Ovary (tissue), 9 donors: Measurements from ENCODE around the gene TAS1R1. TPM values are rescaled to one million over a fixed set of nuclear protein-coding genes. Genes with fewer than 3 reads are reported as not detected.

ENCODE experiments used
- DNase-seq, 5 donors: peaks; one replicate each; pipeline ENCODE4 v3.0.0-alpha.2; 2019 to 2020
- H3K27ac ChIP-seq, 2 donors: fragments of 200-600 bp; one replicate each; pipeline versions ENCODE4 v1.5.1 to v1.8.0; 2019 to 2022
- H3K27me3 ChIP-seq: fragments of 200-600 bp; one replicate; pipeline ENCODE4 v1.8.0; 2022
- H3K36me3 ChIP-seq: fragments of 200-600 bp; sonication (generic); one replicate; pipeline ENCODE4 v1.5.1; 2019
- H3K4me1 ChIP-seq: one replicate; pipeline ENCODE4 v1.8.1; 2013; ENCODE audit warnings: mild to moderate bottlenecking, moderate library complexity; ENCODE audit not compliant: insufficient read depth
- H3K4me3 ChIP-seq: fragments of 200-600 bp; sonication (generic); one replicate; pipeline ENCODE4 v1.5.1; 2017
- H3K9me3 ChIP-seq, 2 donors: fragments of 200-600 bp in 1 of 2; sonication (generic) in 1 of 2; one replicate each; pipeline versions ENCODE4 v1.5.1 to v1.8.1; 2013 to 2019; ENCODE audit warnings: mild to moderate bottlenecking in 1 of 2, moderate library complexity in 1 of 2
- EP300 ChIP-seq: sonication (generic); formaldehyde crosslinking; IDR thresholded peaks from one replicate; pipeline ENCODE4 v1.6.1; 2017; ENCODE audit warnings: antibody characterized with exemption
- POLR2A ChIP-seq: fragments of 450-650 bp; IDR thresholded peaks from one replicate; pipeline ENCODE4 v1.6.1; 2017; ENCODE audit warnings: antibody characterized with exemption, mild to moderate bottlenecking, moderate library complexity
- WGBS, 3 donors: extraction: QIAGEN DNeasy Blood & Tissue Kit in 1 of 3; methylation state at CpG; one replicate each; pipeline versions ENCODE4 v1.1.5 to v1.1.7; 2013 to 2017; 5-methylcytosine and 5-hydroxymethylcytosine counted together
- intact Hi-C, 4 donors: fragments of 100-400 bp; cut with DNase I; formaldehyde crosslinking; loops; one replicate each; pipeline versions ENCODE4 v1.11.0 to v1.15.1; 2022 to 2023
- polyA plus RNA-seq, 2 donors: library from polyadenylated mRNA; stranded (reverse); fragments of 200-250 nt in 1 of 2; fragments of 350-450 nt in 1 of 2; fragmentation: Illumina TruSeq in 1 of 2; extraction: RNeasy Lipid Tissue Mini Kit (QIAGEN cat#74804) in 1 of 2; gene quantifications; one replicate each; pipeline ENCODE4 v1.2.3, GENCODE V29; 2013 to 2014
- total RNA-seq, 7 donors: library from RNA; depleted of rRNA in 2 of 7; stranded (reverse); fragments of >200 nt in 2 of 7; fragmentation: NEBNext Ultra II Directional in 3 of 7; extraction: Animal tissue kit (Norgen Biotek cat#: 25700) in 3 of 7; gene quantifications; one replicate each; pipeline versions ENCODE4 v1.1.0 to v1.2.4, GENCODE V29; 2016 to 2023
- TF ChIP-seq, protein P1 (sequence below), 3 donors: fragments of 450-650 bp in 2 of 3; fragments of 200-600 bp in 1 of 3; IDR thresholded peaks; one replicate each; pipeline versions ENCODE4 v1.5.1 to v1.8.0; 2016 to 2022; ENCODE audit warnings: antibody characterized with exemption in 3 of 3, mild to moderate bottlenecking in 1 of 3
- donor health status: DM: no; HTN: no; CAD: no; lungs with moderate emphysema.
- donor health status: DM: no; HTN: no; CAD: no.
- donor health status: Bipolar disorder and iron deficiency.
- donor health status: DM: yes; HTN: yes; CAD: no.
- donor health status: DM: no; HTN: no; CAD: no.
- donor health status: DM: yes; HTN: yes; CAD: no.

The TAS1R1 gene
- total and polyA plus RNA-seq, 9 donors: 0.20 to 0.74 (median 0.33) TPM; not detected in 3

DNA sequence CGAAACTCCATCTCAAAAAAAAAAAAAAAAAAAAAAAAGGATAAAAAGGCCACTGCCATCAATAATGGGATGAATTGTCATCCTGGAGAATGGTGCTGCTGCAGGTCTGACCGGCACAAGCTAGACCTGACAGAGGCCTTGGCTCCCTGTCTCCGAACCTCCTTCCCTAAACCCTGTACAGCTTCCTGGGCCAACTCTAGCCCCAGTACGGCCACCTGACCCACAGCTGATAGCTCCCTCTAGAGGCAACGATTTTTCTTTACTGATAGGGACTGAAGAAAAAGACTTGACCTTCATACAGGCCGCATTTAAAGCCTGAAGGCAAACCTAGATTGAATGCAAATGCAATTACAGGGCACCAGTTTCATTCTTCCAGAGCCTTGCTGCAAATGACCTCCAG, 31.5 kb upstream of the TAS1R1 start:
- Histone ChIP-seq H3K36me3 (no peaks in the 10 kb centered on the region), H3K4me1 (peaks cover 5% of the 10 kb centered on the region), H3K27ac (no peak overlapping the region), H3K9me3 (no peaks in the 10 kb centered on the region), H3K4me3 (no peak overlapping the region), H3K27me3 (no peaks in the 10 kb centered on the region)
- TF ChIP-seq, protein P1, sequence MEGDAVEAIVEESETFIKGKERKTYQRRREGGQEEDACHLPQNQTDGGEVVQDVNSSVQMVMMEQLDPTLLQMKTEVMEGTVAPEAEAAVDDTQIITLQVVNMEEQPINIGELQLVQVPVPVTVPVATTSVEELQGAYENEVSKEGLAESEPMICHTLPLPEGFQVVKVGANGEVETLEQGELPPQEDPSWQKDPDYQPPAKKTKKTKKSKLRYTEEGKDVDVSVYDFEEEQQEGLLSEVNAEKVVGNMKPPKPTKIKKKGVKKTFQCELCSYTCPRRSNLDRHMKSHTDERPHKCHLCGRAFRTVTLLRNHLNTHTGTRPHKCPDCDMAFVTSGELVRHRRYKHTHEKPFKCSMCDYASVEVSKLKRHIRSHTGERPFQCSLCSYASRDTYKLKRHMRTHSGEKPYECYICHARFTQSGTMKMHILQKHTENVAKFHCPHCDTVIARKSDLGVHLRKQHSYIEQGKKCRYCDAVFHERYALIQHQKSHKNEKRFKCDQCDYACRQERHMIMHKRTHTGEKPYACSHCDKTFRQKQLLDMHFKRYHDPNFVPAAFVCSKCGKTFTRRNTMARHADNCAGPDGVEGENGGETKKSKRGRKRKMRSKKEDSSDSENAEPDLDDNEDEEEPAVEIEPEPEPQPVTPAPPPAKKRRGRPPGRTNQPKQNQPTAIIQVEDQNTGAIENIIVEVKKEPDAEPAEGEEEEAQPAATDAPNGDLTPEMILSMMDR (IDR thresholded peaks at IDR 0.05): no peak
- TF ChIP-seq EP300: no peak
- no peak for TF ChIP-seq POLR2A
- intact Hi-C loops: no loop called here
- DNase-seq: no peak
- WGBS, 3 donors: 36 to 40% (median 37%) methylated on average over 6 of the region's 6 CpGs

DNA sequence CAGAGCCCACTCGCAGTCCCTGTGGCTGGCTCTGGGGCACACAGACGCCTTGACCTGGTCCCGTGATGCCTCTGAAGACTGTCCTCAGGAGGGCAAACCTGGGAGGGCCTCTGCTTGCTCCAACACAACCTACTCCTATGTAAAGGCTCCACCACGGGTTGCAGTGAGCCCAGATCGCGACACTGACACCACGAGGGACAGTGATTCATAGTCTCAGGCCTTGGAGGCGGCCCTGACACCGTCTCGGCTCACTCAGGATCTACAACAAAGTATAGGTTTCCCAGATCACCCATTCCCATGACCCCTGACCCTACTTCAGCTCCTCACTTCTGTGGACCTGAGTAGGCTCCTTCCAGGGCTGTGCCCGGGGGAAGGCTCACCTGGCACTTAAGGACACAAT, 28.8 kb upstream of the TAS1R1 start:
- Histone ChIP-seq H3K4me3 (no peak overlapping the region), H3K9me3 (no peaks in the 10 kb centered on the region), H3K36me3 (no peaks in the 10 kb centered on the region), H3K27ac (no peak overlapping the region), H3K4me1 (no peaks in the 10 kb centered on the region), H3K27me3 (no peaks in the 10 kb centered on the region)
- intact Hi-C loops: no loop called here
- DNase-seq: no peak
- 75 to 82% (median 78%) methylated on average over 11 of the region's 11 CpGs for WGBS, 3 donors
- TF ChIP-seq EP300 (no peak), POLR2A (no peak)
- TF ChIP-seq, protein P1 (IDR thresholded peaks at IDR 0.05): no peak

DNA sequence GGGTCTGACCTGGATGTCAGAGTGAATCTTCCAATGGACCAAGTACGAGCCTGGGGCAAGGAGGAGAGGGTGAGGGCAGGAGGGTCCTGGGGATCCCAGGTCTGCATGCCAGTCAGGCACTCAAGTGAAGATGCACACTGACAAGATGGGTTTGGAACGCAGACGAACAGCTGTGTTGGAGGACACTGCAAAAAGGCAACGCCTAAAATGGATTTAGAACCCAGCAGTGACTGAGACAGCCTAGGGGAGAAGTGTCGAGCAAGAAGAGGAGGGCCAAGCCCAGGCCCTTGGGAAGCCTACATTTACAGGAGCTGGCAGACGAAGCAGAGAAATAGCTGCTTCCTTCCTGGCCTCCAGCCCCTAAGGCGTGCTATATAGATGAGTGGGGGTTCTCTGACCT, 26.6 kb upstream of the TAS1R1 start:
- no peak for DNase-seq
- intact Hi-C loops: no loop called here
- Histone ChIP-seq H3K36me3 (no peaks in the 10 kb centered on the region), H3K27ac (no peak overlapping the region), H3K9me3 (no peaks in the 10 kb centered on the region), H3K4me3 (no peak overlapping the region), H3K4me1 (no peaks in the 10 kb centered on the region), H3K27me3 (no peaks in the 10 kb centered on the region)
- 86 to 89% (median 88%) methylated on average over 7 of the region's 7 CpGs for WGBS, 3 donors
- TF ChIP-seq, protein P1 (IDR thresholded peaks at IDR 0.05): no peak
- TF ChIP-seq POLR2A (no peak), EP300 (no peak)

DNA sequence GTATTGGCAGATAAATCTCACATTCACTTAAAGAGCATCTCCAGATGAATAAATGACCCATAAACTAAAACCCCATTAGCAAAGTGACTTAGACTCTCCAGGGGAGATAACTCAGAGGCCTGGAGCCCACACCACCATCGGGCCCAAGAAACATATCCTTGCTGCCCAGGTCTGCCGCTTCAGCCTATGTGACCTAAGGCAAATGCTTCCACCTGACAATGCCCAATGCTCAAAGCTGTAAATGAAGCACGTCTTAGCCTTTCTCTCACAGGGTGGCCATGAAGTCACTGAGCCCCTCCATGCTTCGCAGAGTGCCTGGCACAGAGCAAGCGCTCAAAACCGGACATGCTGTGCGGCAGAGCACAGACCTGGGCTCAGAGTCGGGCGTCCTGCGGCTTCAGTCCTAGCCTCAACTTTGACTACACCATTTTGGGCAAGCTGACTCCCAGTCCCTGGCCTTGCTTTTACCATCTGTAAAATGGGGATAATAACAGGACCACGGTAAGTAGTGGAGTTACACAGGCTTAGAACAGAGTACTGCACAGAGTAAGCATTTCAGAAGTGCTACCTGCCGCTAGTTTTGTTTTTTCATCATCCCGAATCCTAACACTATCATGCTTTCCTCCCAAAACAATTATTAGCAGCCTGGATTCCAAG, 24.5 kb upstream of the TAS1R1 start:
- intact Hi-C loops: no loop called here
- DNase-seq: no peak
- TF ChIP-seq POLR2A: no peak
- TF ChIP-seq EP300: no peak
- TF ChIP-seq, protein P1 (IDR thresholded peaks at IDR 0.05): no peak
- Histone ChIP-seq H3K4me3 (no peak overlapping the region), H3K9me3 (no peaks in the 10 kb centered on the region), H3K27me3 (no peaks in the 10 kb centered on the region), H3K27ac (no peak overlapping the region), H3K36me3 (no peaks in the 10 kb centered on the region), H3K4me1 (peaks cover 2% of the 10 kb centered on the region)
- WGBS, 3 donors: 93 to 95% (median 93%) methylated on average over 13 of the region's 13 CpGs
